Stomach (tissue), 4 donors: ENCODE data around the gene FOXO6.

ENCODE experiments used
- POLR2AphosphoS5 ChIP-seq, 3 donors: sonication (generic); formaldehyde crosslinking; IDR thresholded peaks; one replicate each; pipeline ENCODE4 v1.6.1; 2016; ENCODE audit warnings: antibody characterized with exemption in 3 of 3
- TF ChIP-seq, protein P1 (sequence below), 7 experiments: fragments of 450-650 bp in 4 of 7; fragments of 200-600 bp in 3 of 7; sonication (generic) in 3 of 7; IDR thresholded peaks; one replicate each; pipeline ENCODE4 v1.5.1; 2016 to 2019; ENCODE audit warnings: antibody characterized with exemption in 7 of 7, control low read depth in 2 of 7, mild to moderate bottlenecking in 1 of 7

- TF ChIP-seq, protein P1, sequence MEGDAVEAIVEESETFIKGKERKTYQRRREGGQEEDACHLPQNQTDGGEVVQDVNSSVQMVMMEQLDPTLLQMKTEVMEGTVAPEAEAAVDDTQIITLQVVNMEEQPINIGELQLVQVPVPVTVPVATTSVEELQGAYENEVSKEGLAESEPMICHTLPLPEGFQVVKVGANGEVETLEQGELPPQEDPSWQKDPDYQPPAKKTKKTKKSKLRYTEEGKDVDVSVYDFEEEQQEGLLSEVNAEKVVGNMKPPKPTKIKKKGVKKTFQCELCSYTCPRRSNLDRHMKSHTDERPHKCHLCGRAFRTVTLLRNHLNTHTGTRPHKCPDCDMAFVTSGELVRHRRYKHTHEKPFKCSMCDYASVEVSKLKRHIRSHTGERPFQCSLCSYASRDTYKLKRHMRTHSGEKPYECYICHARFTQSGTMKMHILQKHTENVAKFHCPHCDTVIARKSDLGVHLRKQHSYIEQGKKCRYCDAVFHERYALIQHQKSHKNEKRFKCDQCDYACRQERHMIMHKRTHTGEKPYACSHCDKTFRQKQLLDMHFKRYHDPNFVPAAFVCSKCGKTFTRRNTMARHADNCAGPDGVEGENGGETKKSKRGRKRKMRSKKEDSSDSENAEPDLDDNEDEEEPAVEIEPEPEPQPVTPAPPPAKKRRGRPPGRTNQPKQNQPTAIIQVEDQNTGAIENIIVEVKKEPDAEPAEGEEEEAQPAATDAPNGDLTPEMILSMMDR (IDR thresholded peaks at IDR 0.05), result no peak
- TF ChIP-seq POLR2AphosphoS5 (IDR thresholded peaks at IDR 0.05), result no peak
Measured at GRCh38 chr1:41407664-41408252, 46.5 kb downstream of the FOXO6 start.
